T follicular helper cell (primary cell): ENCODE measurements around the gene MVB12A.

ENCODE experiments used
- DNase-seq: peaks from one replicate; pipeline ENCODE4 v3.0.0-alpha.2; 2020; ENCODE audit warnings: low read depth

Gene MVB12A

DNA sequence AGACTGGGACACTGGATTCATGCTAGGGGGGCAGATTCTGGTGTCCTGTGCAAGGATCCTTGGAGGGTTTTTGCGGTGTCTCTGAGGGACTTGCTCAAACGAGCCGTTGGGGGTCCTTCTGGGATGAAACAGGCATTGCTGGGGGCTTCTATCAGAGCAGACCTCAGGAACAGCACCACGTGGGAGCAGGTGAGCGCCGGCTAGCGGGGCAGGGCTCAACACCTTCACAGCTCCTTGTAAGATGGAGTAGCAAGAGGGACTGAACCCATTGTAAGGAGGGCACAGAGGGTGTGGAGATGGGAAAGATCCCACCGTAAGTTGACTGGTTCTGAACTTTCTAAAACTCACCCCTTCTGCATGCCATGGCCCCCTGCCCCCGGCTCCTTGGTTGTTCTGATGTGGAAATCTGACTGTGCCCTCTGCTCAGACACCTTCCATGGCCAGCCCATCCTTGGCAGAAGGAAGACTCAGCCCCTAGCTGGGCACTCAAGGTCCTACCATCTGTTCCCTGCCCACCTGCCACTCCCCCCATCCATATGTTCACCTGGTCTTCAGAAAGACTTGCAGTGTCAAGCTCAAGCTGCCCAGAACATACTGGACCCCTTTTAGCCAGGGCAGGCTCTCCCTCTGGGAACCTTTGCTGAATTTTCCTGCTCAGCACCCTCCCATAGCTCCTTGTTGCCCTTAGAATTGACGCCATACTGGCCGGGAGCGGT lies 51.7 kb downstream of the MVB12A start:
- DNase-seq: no peak

DNA sequence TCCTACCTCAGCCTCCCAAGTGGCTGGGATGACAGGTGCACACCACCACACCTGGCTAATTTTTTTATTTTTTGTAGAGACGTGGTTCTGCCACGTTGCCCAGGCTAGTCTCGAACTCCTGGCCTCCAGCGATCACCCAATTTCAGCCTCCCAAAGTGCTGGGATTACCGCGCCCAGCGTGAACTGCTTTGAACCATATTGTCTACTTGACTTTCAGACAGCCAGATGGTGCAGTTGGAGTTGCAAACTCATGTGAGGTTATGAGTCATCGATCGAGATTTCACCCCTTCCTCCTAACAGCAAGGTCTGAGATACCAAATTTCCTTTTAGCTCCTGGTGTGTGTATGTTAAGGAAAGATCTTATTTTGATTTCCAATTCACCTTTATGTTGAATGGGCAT lies 53.2 kb downstream of the MVB12A start:
- DNase-seq: no peak
